HepG2 (cell line): ENCODE measurements around the gene CILP2. TPM values are rescaled to one million over a fixed set of nuclear protein-coding genes. Genes with fewer than 3 reads are reported as not detected.

ENCODE experiments used
- BRD4 ChIP-seq: sonication (generic); formaldehyde crosslinking; IDR thresholded peaks from 2 replicates; pipeline ENCODE4 v1.4.0; 2020; ENCODE audit warnings: missing genetic modification reagents
- CBX2 ChIP-seq, 2 experiments: fragments of 200-600 bp in 1 of 2; sonication (generic); formaldehyde crosslinking in 1 of 2; IDR thresholded peaks; 2 replicates each; pipeline versions ENCODE4 v1.7.0 to v1.8.1; 2018 to 2022; ENCODE audit warnings: low read depth in 2 of 2, low read length in 1 of 2, mild to moderate bottlenecking in 1 of 2, missing genetic modification reagents in 1 of 2
- FOXK2 ChIP-seq: fragments of 450-650 bp; IDR thresholded peaks from 2 replicates; pipeline ENCODE4 v1.6.1; 2016
- GPN1 ChIP-seq: sonication (generic); formaldehyde crosslinking; IDR thresholded peaks from 2 replicates; pipeline ENCODE4 v1.5.1; 2020; ENCODE audit warnings: missing genetic modification reagents, borderline replicate concordance
- JUNB ChIP-seq: sonication (generic); formaldehyde crosslinking; IDR thresholded peaks from 2 replicates; pipeline ENCODE4 v1.8.0; 2022; ENCODE audit warnings: missing genetic modification reagents, mild to moderate bottlenecking, borderline replicate concordance
- MED1 ChIP-seq: sonication (generic); formaldehyde crosslinking; IDR thresholded peaks from 2 replicates; pipeline ENCODE4 v1.4.0; 2020; ENCODE audit warnings: missing genetic modification reagents
- NCOA5 ChIP-seq: sonication (generic); formaldehyde crosslinking; IDR thresholded peaks from 2 replicates; pipeline ENCODE4 v1.4.0; 2020; ENCODE audit warnings: missing genetic modification reagents
- PATZ1 ChIP-seq: sonication (generic); formaldehyde crosslinking; IDR thresholded peaks from 2 replicates; pipeline ENCODE4 v1.4.0; 2020; ENCODE audit warnings: missing genetic modification reagents
- POLR2A ChIP-seq, 2 experiments: IDR thresholded peaks; 2 replicates each; pipeline ENCODE4 v1.6.1; 2011; ENCODE audit warnings: low read depth in 2 of 2, low read length in 2 of 2, mild to moderate bottlenecking in 1 of 2, moderate library complexity in 1 of 2; ENCODE audit not compliant: insufficient read depth in 1 of 2
- RBFOX2 ChIP-seq: fragments of 200-400 bp; formaldehyde crosslinking; IDR thresholded peaks from 2 replicates; pipeline ENCODE4 v1.6.1; 2017; ENCODE audit warnings: low read depth, mild to moderate bottlenecking, low read length
- REL ChIP-seq: sonication (generic); formaldehyde crosslinking; conservative IDR thresholded peaks from 2 replicates; pipeline ENCODE4 v1.8.0; 2022; ENCODE audit warnings: mild to moderate bottlenecking, missing genetic modification reagents, moderate library complexity
- SETDB1 ChIP-seq: sonication (generic); formaldehyde crosslinking; IDR thresholded peaks from 2 replicates; pipeline ENCODE4 v1.5.1; 2020; ENCODE audit warnings: missing genetic modification reagents, mild to moderate bottlenecking, borderline replicate concordance
- SMAD9 ChIP-seq: sonication (generic); formaldehyde crosslinking; IDR thresholded peaks from 2 replicates; pipeline ENCODE4 v1.5.1; 2020; ENCODE audit warnings: mild to moderate bottlenecking, missing genetic modification reagents
- SP5 ChIP-seq: IDR thresholded peaks from 2 replicates; pipeline ENCODE4 v1.6.1; 2016; ENCODE audit warnings: low read depth, borderline replicate concordance
- STAT5B ChIP-seq: sonication (generic); formaldehyde crosslinking; IDR thresholded peaks from 2 replicates; pipeline ENCODE4 v1.4.0; 2020; ENCODE audit warnings: missing genetic modification reagents
- ZBTB46 ChIP-seq: sonication (generic); formaldehyde crosslinking; IDR thresholded peaks from 2 replicates; pipeline ENCODE4 v1.4.0; 2020; ENCODE audit warnings: mild to moderate bottlenecking, missing genetic modification reagents, borderline replicate concordance
- ZFY ChIP-seq: sonication (generic); formaldehyde crosslinking; IDR thresholded peaks from 2 replicates; pipeline ENCODE4 v1.4.0; 2020; ENCODE audit warnings: missing genetic modification reagents
- ZNF12 ChIP-seq: sonication (generic); formaldehyde crosslinking; IDR thresholded peaks from 2 replicates; pipeline ENCODE4 v1.5.0; 2020; ENCODE audit warnings: missing genetic modification reagents
- ZNF143 ChIP-seq: sonication (generic); formaldehyde crosslinking; IDR thresholded peaks from 2 replicates; pipeline ENCODE4 v1.4.0; 2020; ENCODE audit warnings: missing genetic modification reagents
- ZNF180 ChIP-seq: sonication (generic); formaldehyde crosslinking; IDR thresholded peaks from 2 replicates; pipeline ENCODE4 v1.4.0; 2020; ENCODE audit warnings: low read depth, missing genetic modification reagents, borderline replicate concordance
- ZNF205 ChIP-seq: IDR thresholded peaks from 2 replicates; pipeline ENCODE4 v1.6.1; 2018; ENCODE audit warnings: missing biosample characterization, missing genetic modification reagents
- ZNF431 ChIP-seq: sonication (generic); formaldehyde crosslinking; IDR thresholded peaks from 2 replicates; pipeline ENCODE4 v1.9.0; 2022; ENCODE audit warnings: missing genetic modification reagents, low read depth, mild to moderate bottlenecking, borderline replicate concordance
- ZNF556 ChIP-seq: sonication (generic); formaldehyde crosslinking; IDR thresholded peaks from 2 replicates; pipeline ENCODE4 v1.4.0; 2020; ENCODE audit warnings: mild to moderate bottlenecking, missing genetic modification reagents, borderline replicate concordance
- ZNF709 ChIP-seq: sonication (generic); formaldehyde crosslinking; IDR thresholded peaks from 2 replicates; pipeline ENCODE4 v1.5.0; 2020; ENCODE audit warnings: mild to moderate bottlenecking, missing genetic modification reagents
- ZNF773 ChIP-seq: sonication (generic); formaldehyde crosslinking; IDR thresholded peaks from 2 replicates; pipeline ENCODE4 v1.4.0; 2020; ENCODE audit warnings: missing genetic modification reagents, borderline replicate concordance
- ZNF792 ChIP-seq: IDR thresholded peaks from 2 replicates; pipeline ENCODE4 v1.6.1; 2016
- polyA plus RNA-seq, 8 experiments: library from polyadenylated mRNA; depleted of rRNA in 3 of 8; stranded (reverse) in 7 of 8; unstranded in 1 of 8; fragments of >200 nt; fragmentation: Illumina TruSeq in 4 of 8; extraction: Trizol in 4 of 8; gene quantifications; 2 replicates each; pipeline versions ENCODE4 v1.2.1 to v1.2.3, GENCODE V29; 2011 to 2016; ENCODE audit warnings: low read depth in 4 of 8, missing spikeins in 1 of 8, mixed read lengths in 1 of 8; ENCODE audit not compliant: insufficient read depth in 1 of 8
- total RNA-seq, 5 experiments: library from RNA; depleted of rRNA; stranded (reverse); fragments of >200 nt; fragmentation: Illumina TruSeq; extraction: Trizol; gene quantifications; 2 replicates each; pipeline ENCODE4 v1.2.3, GENCODE V29; 2016; ENCODE audit warnings: low read depth in 1 of 5
- TF ChIP-seq, protein P1 (sequence below): sonication (generic); formaldehyde crosslinking; IDR thresholded peaks from 2 replicates; pipeline ENCODE4 v1.4.0; 2020; ENCODE audit warnings: missing genetic modification reagents

The CILP2 gene
- total and polyA plus RNA-seq, 2 of the 13 experiments (the other 11 are each of a cell fraction or from before 2014, with no cell fraction given): 0.09 to 0.37 TPM

DNA sequence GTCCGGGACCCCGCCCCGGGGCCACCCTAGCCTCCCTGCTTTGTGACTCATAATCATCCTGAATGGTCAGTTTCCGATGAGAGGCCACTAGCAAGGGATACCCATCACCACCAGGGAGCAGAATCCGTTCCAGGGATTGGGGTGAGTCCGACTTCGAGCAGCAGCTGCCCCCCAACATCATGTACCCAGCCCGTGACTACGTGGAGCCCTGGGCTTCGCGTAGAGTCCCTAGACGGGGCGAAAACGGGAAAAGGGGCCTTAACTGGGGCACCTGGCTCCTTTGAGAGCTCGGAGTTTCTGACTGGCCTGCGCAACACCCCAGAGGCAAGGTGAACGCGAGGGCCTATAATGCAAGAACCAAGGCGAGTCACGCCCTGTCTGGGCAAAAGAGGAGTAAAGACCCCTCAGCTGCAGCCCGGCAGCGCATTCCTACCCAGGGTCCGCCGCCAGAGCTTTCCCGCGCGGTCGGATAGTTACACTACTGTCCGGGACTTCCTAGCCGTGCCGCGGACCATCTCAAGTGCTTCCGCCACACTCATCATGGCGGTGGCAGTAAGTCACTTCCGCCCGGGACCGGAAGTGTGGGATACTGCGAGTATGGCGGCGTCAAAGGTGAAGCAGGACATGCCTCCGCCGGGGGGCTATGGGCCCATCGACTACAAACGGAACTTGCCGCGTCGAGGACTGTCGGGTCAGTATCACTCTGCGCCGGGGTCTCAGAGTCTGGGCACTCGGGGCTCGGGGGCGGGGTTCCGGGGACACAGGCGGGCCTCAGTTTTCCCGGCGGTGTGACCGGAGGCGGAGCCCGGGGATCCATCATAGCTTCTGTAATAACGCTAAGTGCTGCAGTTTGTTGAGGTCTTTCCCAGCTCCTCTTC is 22.2 kb upstream of the CILP2 start, which contains the start of gene NDUFA13 (continued):
- TF ChIP-seq GPN1 (CRISPR knock-in tag): no peak
- peak; percentile 69; the same call in 1 of the 2 replicates for TF ChIP-seq REL (CRISPR knock-in tag)
- no peak for TF ChIP-seq ZBTB46 (CRISPR knock-in tag)
- peak; percentile 98 for TF ChIP-seq ZFY (CRISPR knock-in tag)
- peak; percentile 76 for TF ChIP-seq ZNF143 (CRISPR knock-in tag)
- TF ChIP-seq ZNF205 (CRISPR knock-in tag): no peak
- TF ChIP-seq PATZ1 (CRISPR knock-in tag): peak; percentile 19; the same call in 1 of the 2 replicates
- TF ChIP-seq ZNF792: peak; percentile 86
- TF ChIP-seq ZNF556: peak; percentile 86
- TF ChIP-seq ZNF709: 0 out of 2 replicates have a peak, but pooled peaks have one; percentile 61
- peak; percentile 83 for TF ChIP-seq MED1 (CRISPR knock-in tag)
- peak; percentile 83 for TF ChIP-seq RBFOX2
- no peak; the same call in 1 of the 2 replicates for TF ChIP-seq SP5 (CRISPR knock-in tag)
- peak; percentile 53; the same call in 1 of the 2 replicates for TF ChIP-seq SMAD9 (CRISPR knock-in tag)
- 0 out of 2 replicates have a peak, but pooled peaks have one; percentile 27 for TF ChIP-seq STAT5B
- TF ChIP-seq NCOA5 (CRISPR knock-in tag): no peak
- no peak for TF ChIP-seq ZNF773 (CRISPR knock-in tag)
- no peak for TF ChIP-seq ZNF180 (CRISPR knock-in tag)
- no peak for TF ChIP-seq SETDB1 (CRISPR knock-in tag)
- no peak for TF ChIP-seq FOXK2
- TF ChIP-seq BRD4: peak; percentile 94
- no peak for TF ChIP-seq JUNB
- 0 out of 2 replicates have a peak, but pooled peaks have one; percentile 53 for TF ChIP-seq ZNF431 (CRISPR knock-in tag)
- peak; percentile 84 to 91 for TF ChIP-seq POLR2A (IDR thresholded peaks at IDR 0.05; ENCODE audit: insufficient read depth in 1 of 2, low read depth in 2 of 2, low read length in 2 of 2)
- TF ChIP-seq, protein P1, sequence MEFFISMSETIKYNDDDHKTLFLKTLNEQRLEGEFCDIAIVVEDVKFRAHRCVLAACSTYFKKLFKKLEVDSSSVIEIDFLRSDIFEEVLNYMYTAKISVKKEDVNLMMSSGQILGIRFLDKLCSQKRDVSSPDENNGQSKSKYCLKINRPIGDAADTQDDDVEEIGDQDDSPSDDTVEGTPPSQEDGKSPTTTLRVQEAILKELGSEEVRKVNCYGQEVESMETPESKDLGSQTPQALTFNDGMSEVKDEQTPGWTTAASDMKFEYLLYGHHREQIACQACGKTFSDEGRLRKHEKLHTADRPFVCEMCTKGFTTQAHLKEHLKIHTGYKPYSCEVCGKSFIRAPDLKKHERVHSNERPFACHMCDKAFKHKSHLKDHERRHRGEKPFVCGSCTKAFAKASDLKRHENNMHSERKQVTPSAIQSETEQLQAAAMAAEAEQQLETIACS (CRISPR knock-in tag): no peak
- no peak for TF ChIP-seq CBX2 (IDR thresholded peaks at IDR 0.05; ENCODE audit: low read depth, low read length)
- TF ChIP-seq CBX2 (CRISPR knock-in tag; IDR thresholded peaks at IDR 0.05; ENCODE audit: low read depth): no peak
- TF ChIP-seq ZNF12 (CRISPR knock-in tag): peak; percentile 46; the same call in 1 of the 2 replicates
